ENCODE data around the gene BLOC1S1. TPM values are rescaled to one million over a fixed set of nuclear protein-coding genes. Genes with fewer than 3 reads are reported as not detected.

The BLOC1S1 gene
- polyA plus RNA-seq, 2 of the 4 experiments (the other 2 are of a cell fraction), result 112 to 138 TPM

- no peak for FAIRE-seq
- TF ChIP-seq KDM5A (IDR thresholded peaks at IDR 0.05), result no peak
- no peak for TF ChIP-seq RNF2 (IDR thresholded peaks at IDR 0.05; ENCODE audit: borderline replicate concordance, low read depth)
- no peak for TF ChIP-seq FOSL2 (IDR thresholded peaks at IDR 0.05)
- peak; percentile 72 for TF ChIP-seq FOSL2 (CRISPR knock-in tag; IDR thresholded peaks at IDR 0.05)
- TF ChIP-seq EP300 (IDR thresholded peaks at IDR 0.05), result no peak
- TF ChIP-seq RCOR1 (IDR thresholded peaks at IDR 0.05; ENCODE audit: low read depth, low read length), result no peak
- TF ChIP-seq NFE2L2 (conservative IDR thresholded peaks at IDR 0.05; ENCODE audit: low read length), result no peak
- TF ChIP-seq TFCP2L1 (CRISPR knock-in tag; IDR thresholded peaks at IDR 0.05), result no peak
- no peak for TF ChIP-seq USF2 (IDR thresholded peaks at IDR 0.05)
- Histone ChIP-seq H3K4me1 (peaks cover 28% of the 10 kb centered on the region), H3K27ac (no peak overlapping the region), H3K4me3 (no peak overlapping the region), H3K9me3 (no peaks in the 10 kb centered on the region), H3K4me2 (0 out of 3 replicates have a peak overlapping the region, but pooled peaks have one; percentile 11)
- WGBS (ENCODE audit: missing lambda C conversion rate), result 26% methylated on average over 2 of the region's 2 CpGs
- no peak for ATAC-seq
- ChIA-PET POLR2A (no interaction called here), CTCF (interaction anchor here (12.3 kb wide), 1 partner anchor 24 kb away, joined by 139 read pairs; the partner anchor contains the start of gene GDF11)
- DNase-seq (ENCODE audit: low read depth in 1 of 2, low spot score in 1 of 2), result peak; percentile 29 to 40
Observed at GRCh38 chr12:55713721-55714120, 2.1 kb upstream of the BLOC1S1 start.

- CTCF ChIA-PET, result interaction anchor here (1.0 to 12.3 kb wide), 7 partner anchors 9 to 58 kb away, joined by 3 to 139 read pairs (median 20); partner anchors contain the start of genes GDF11 and ITGA7
- POLR2A ChIA-PET, result interaction anchor here (0.7 to 1.5 kb wide), 7 partner anchors 9 to 115 kb away, joined by 4 to 10 read pairs (median 5); partner anchors contain the start of genes CD63, DNAJC14, ORMDL2 and SARNP
- ATAC-seq (no peak), FAIRE-seq (no peak), DNase-seq (ENCODE audit: low read depth in 1 of 2, low spot score in 1 of 2) (peak in 1 of 2 experiments; percentile 24)
- Histone ChIP-seq H3K27ac (peak overlapping the region; percentile 96 to 97), H3K9me3 (no peaks in the 10 kb centered on the region), H3K4me3 (peak overlapping the region; percentile 86), H3K4me2 (peak overlapping the region; percentile 93), H3K4me1 (peaks cover 40% of the 10 kb centered on the region)
- no peak for TF ChIP-seq ELK1 (IDR thresholded peaks at IDR 0.05; ENCODE audit: low read depth, low read length)
- TF ChIP-seq NFE2L2 (conservative IDR thresholded peaks at IDR 0.05; ENCODE audit: low read length), result no peak
- TF ChIP-seq EHMT2 (IDR thresholded peaks at IDR 0.05; ENCODE audit: low read depth), result no peak
- no peak for TF ChIP-seq BCL3 (IDR thresholded peaks at IDR 0.05)
- no peak for TF ChIP-seq ESRRA (IDR thresholded peaks at IDR 0.05; ENCODE audit: borderline replicate concordance, low read length)
- TF ChIP-seq CEBPB (IDR thresholded peaks at IDR 0.05), result no peak
- no peak for TF ChIP-seq TFCP2L1 (CRISPR knock-in tag; IDR thresholded peaks at IDR 0.05)
- TF ChIP-seq RARB (CRISPR knock-in tag; IDR thresholded peaks at IDR 0.05), result no peak
- TF ChIP-seq HOXA7 (CRISPR knock-in tag; IDR thresholded peaks at IDR 0.05), result no peak
- TF ChIP-seq FOSB (CRISPR knock-in tag; IDR thresholded peaks at IDR 0.05), result no peak
- no peak for TF ChIP-seq EP300 (IDR thresholded peaks at IDR 0.05)
- 80% methylated on average over 7 of the region's 7 CpGs for WGBS (ENCODE audit: missing lambda C conversion rate)
Observed at GRCh38 chr12:55715169-55715764, 579 bp upstream of the BLOC1S1 start.

GRCh38 chr12:55716582-55716957, 724 bp downstream of the BLOC1S1 start:
- CTCF ChIA-PET, result interaction anchor here (0.7 to 12.3 kb wide), 7 partner anchors 8 to 97 kb away, joined by 3 to 139 read pairs (median 20); partner anchors contain the start of genes GDF11 and ITGA7
- Histone ChIP-seq H3K4me3 (peak overlapping the region; percentile 86), H3K4me1 (peaks cover 52% of the 10 kb centered on the region), H3K27ac (peak overlapping the region; percentile 96 to 97), H3K4me2 (peak overlapping the region; percentile 93), H3K9me3 (no peaks in the 10 kb centered on the region)
- POLR2A ChIA-PET, result interaction anchor here (1.2 to 1.5 kb wide), 5 partner anchors 8 to 113 kb away, joined by 5 to 10 read pairs (median 6); partner anchors contain the start of genes CD63, DNAJC14, ORMDL2 and SARNP
- DNase-seq (ENCODE audit: low read depth in 1 of 2, low spot score in 1 of 2), result no peak
- WGBS (ENCODE audit: missing lambda C conversion rate), result 2% methylated on average over 13 of the region's 13 CpGs
- no peak for FAIRE-seq
- ATAC-seq, result peak; percentile 9 to 40; a peak in 4 of 6 replicates
- TF ChIP-seq SREBF2 (IDR thresholded peaks at IDR 0.05) (no peak), GATA3 (IDR thresholded peaks at IDR 0.05; ENCODE audit: borderline replicate concordance) (no peak), JUNB (IDR thresholded peaks at IDR 0.05) (no peak), CTCF (IDR thresholded peaks at IDR 0.05) (no peak), EHF (CRISPR knock-in tag; IDR thresholded peaks at IDR 0.05) (no peak), E2F6 (IDR thresholded peaks at IDR 0.05; ENCODE audit: borderline replicate concordance, low read depth) (no peak), RFX5 (IDR thresholded peaks at IDR 0.05) (no peak), CBX2 (IDR thresholded peaks at IDR 0.05; ENCODE audit: borderline replicate concordance, low read depth) (no peak), FOSL2 (IDR thresholded peaks at IDR 0.05) (no peak), FOSL2 (CRISPR knock-in tag; IDR thresholded peaks at IDR 0.05) (no peak), RNF2 (IDR thresholded peaks at IDR 0.05; ENCODE audit: borderline replicate concordance, low read depth) (no peak), KDM1A (IDR thresholded peaks at IDR 0.05; ENCODE audit: low read depth) (no peak), MAZ (IDR thresholded peaks at IDR 0.05; ENCODE audit: borderline replicate concordance, low read depth, low read length) (no peak), FOXS1 (CRISPR knock-in tag; IDR thresholded peaks at IDR 0.05) (no peak), MAX (IDR thresholded peaks at IDR 0.05) (no peak)

Data from A549 (cell line).